CD14-positive monocyte (primary cell): Measurements from ENCODE around the gene MTRF1. TPM values are rescaled to one million over a fixed set of nuclear protein-coding genes. Genes with fewer than 3 reads are reported as not detected.

Experiments used
- DNase-seq, 3 donors: peaks; one replicate each; pipeline ENCODE4 v3.0.0-alpha.2; 2011 to 2022
- H2AFZ ChIP-seq: 2 replicates; pipeline ENCODE4 v1.6.0; 2012; ENCODE audit warnings: mild to moderate bottlenecking, low read depth, low read length, inconsistent platforms; ENCODE audit not compliant: insufficient read depth, poor library complexity, severe bottlenecking
- H3K27ac ChIP-seq, 2 donors: 1 replicate in 1 of 2; 2 replicates in 1 of 2; pipeline ENCODE4 v1.5.1; 2012 to 2013; ENCODE audit warnings: low read length in 2 of 2, control low read depth in 1 of 2, inconsistent platforms in 1 of 2, low read depth in 1 of 2, mild to moderate bottlenecking in 1 of 2
- H3K27me3 ChIP-seq, 2 donors: one replicate each; pipeline versions ENCODE4 v1.6.0 to v1.6.1; 2011 to 2013; ENCODE audit warnings: low read length in 2 of 2; ENCODE audit not compliant: control insufficient read depth in 2 of 2, insufficient read depth in 2 of 2
- H3K36me3 ChIP-seq, 2 donors: replicated peaks in 1 of 2; 1 replicate in 1 of 2; 2 replicates in 1 of 2; pipeline versions ENCODE4 v1.5.1 to v1.6.1; 2012 to 2013; ENCODE audit warnings: low read length in 2 of 2, control low read depth in 1 of 2, inconsistent platforms in 1 of 2, mild to moderate bottlenecking in 1 of 2; ENCODE audit not compliant: insufficient read depth in 2 of 2, control insufficient read depth in 1 of 2
- H3K4me1 ChIP-seq, 2 donors: 1 replicate in 1 of 2; 2 replicates in 1 of 2; pipeline versions ENCODE4 v1.5.1 to v1.6.1; 2012 to 2013; ENCODE audit warnings: low read length in 2 of 2, control low read depth in 1 of 2, inconsistent platforms in 1 of 2, mild to moderate bottlenecking in 1 of 2, moderate library complexity in 1 of 2; ENCODE audit not compliant: insufficient read depth in 2 of 2, control insufficient read depth in 1 of 2
- H3K4me2 ChIP-seq: replicated peaks from 2 replicates; pipeline ENCODE3; 2012; ENCODE audit warnings: low read length, moderate library complexity, mild to moderate bottlenecking; ENCODE audit not compliant: poor library complexity, severe bottlenecking; ENCODE audit errors: extremely low read depth
- H3K4me3 ChIP-seq, 3 experiments: fragments of 200-600 bp in 1 of 3; sonication (generic) in 1 of 3; replicated peaks in 1 of 3; 1 replicate in 2 of 3; 2 replicates in 1 of 3; pipeline ENCODE4 v1.5.1; 2011 to 2013; ENCODE audit warnings: low read length in 3 of 3, mild to moderate bottlenecking in 3 of 3, control low read depth in 2 of 3, low read depth in 2 of 3, inconsistent platforms in 1 of 3, moderate library complexity in 1 of 3
- H3K79me2 ChIP-seq: 2 replicates; pipeline ENCODE4 v1.6.0; 2012; ENCODE audit warnings: mild to moderate bottlenecking, control low read depth, inconsistent platforms, low read length, moderate library complexity; ENCODE audit not compliant: insufficient read depth
- H3K9ac ChIP-seq: 2 replicates; pipeline ENCODE4 v1.6.0; 2017; ENCODE audit warnings: low read length, mild to moderate bottlenecking; ENCODE audit not compliant: insufficient read depth, poor library complexity, severe bottlenecking
- H3K9me3 ChIP-seq, 2 donors: replicated peaks in 1 of 2; 1 replicate in 1 of 2; 2 replicates in 1 of 2; pipeline versions ENCODE4 v1.5.1 to v1.6.1; 2012 to 2013; ENCODE audit warnings: low read length in 2 of 2, control low read depth in 1 of 2; ENCODE audit not compliant: control insufficient read depth in 1 of 2, insufficient read depth in 1 of 2
- H4K20me1 ChIP-seq: 2 replicates; pipeline ENCODE4 v1.6.0; 2012; ENCODE audit warnings: mild to moderate bottlenecking, low read length, control low read depth, moderate library complexity; ENCODE audit not compliant: insufficient read depth
- H3K27ac Mint-ChIP-seq, 7 donors: one replicate each; pipeline ENCODE4 v1.8.0; 2020; ENCODE audit warnings: mild to moderate bottlenecking in 7 of 7, mixed read lengths in 7 of 7, moderate library complexity in 6 of 7, inconsistent platforms in 2 of 7
- H3K27me3 Mint-ChIP-seq, 3 donors: one replicate each; pipeline ENCODE4 v1.8.0; 2021 to 2022; ENCODE audit warnings: low read depth in 3 of 3, mild to moderate bottlenecking in 3 of 3, mixed read lengths in 3 of 3, moderate library complexity in 3 of 3, inconsistent platforms in 1 of 3
- H3K36me3 Mint-ChIP-seq, 2 donors: one replicate each; pipeline ENCODE4 v1.8.0; 2020; ENCODE audit warnings: mixed read lengths in 2 of 2, inconsistent platforms in 1 of 2, mild to moderate bottlenecking in 1 of 2
- H3K4me1 Mint-ChIP-seq: one replicate; pipeline ENCODE4 v1.8.0; 2020; ENCODE audit warnings: mild to moderate bottlenecking, mixed read lengths
- H3K4me3 Mint-ChIP-seq, 2 donors: one replicate each; pipeline ENCODE4 v1.8.0; 2020; ENCODE audit warnings: mild to moderate bottlenecking in 2 of 2, mixed read lengths in 2 of 2, moderate library complexity in 1 of 2
- H3K9me3 Mint-ChIP-seq, 7 donors: one replicate each; pipeline ENCODE4 v1.8.0; 2020 to 2022; ENCODE audit warnings: mixed read lengths in 7 of 7, mild to moderate bottlenecking in 6 of 7, moderate library complexity in 6 of 7, inconsistent platforms in 2 of 7
- WGBS: methylation state at CpG from one replicate; pipeline ENCODE4 v1.1.5; 2013; ENCODE audit warnings: missing lambda C conversion rate; ENCODE audit not compliant: insufficient coverage; 5-methylcytosine and 5-hydroxymethylcytosine counted together
- intact Hi-C, 2 donors: fragments of 100-400 bp; cut with micrococcal nuclease; formaldehyde crosslinking; loops; one replicate each; pipeline versions ENCODE4 v1.15.0 to v1.15.1; 2023
- polyA plus RNA-seq, 3 donors: library from polyadenylated mRNA; depleted of rRNA in 1 of 3; unstranded in 2 of 3; stranded (reverse) in 1 of 3; fragments of 300-500 nt in 2 of 3; fragments of >200 nt in 1 of 3; fragmentation: Illumina TruSeq in 2 of 3; gene quantifications; 1 replicate in 2 of 3; 2 replicates in 1 of 3; pipeline ENCODE4 v1.2.3, GENCODE V29; 2012 to 2021
- TF ChIP-seq, protein P1 (sequence below): fragments of 200-600 bp; IDR thresholded peaks from one replicate; pipeline ENCODE4 v1.8.0; 2022; ENCODE audit warnings: antibody characterized with exemption, mild to moderate bottlenecking

The MTRF1 gene
- polyA plus RNA-seq, 3 donors, result 4.0 to 17.2 (median 6.0) TPM

- no peak overlapping the region for H3K27ac Mint-ChIP-seq
- Histone ChIP-seq H3K4me1 (no peaks in the 10 kb centered on the region), H3K9me3 (peaks cover 6 to 8% of the 10 kb centered on the region in 2 donors), H3K4me2 (no peak overlapping the region), H3K4me3 (no peak overlapping the region), H3K79me2 (no peaks in the 10 kb centered on the region), H3K27me3 (no peaks in the 10 kb centered on the region), H4K20me1 (no peaks in the 10 kb centered on the region), H3K27ac (no peak overlapping the region), H3K9ac (no peak overlapping the region), H2AFZ (no peak overlapping the region), H3K36me3 (no peaks in the 10 kb centered on the region)
- intact Hi-C loops, result no loop called here
- TF ChIP-seq, protein P1, sequence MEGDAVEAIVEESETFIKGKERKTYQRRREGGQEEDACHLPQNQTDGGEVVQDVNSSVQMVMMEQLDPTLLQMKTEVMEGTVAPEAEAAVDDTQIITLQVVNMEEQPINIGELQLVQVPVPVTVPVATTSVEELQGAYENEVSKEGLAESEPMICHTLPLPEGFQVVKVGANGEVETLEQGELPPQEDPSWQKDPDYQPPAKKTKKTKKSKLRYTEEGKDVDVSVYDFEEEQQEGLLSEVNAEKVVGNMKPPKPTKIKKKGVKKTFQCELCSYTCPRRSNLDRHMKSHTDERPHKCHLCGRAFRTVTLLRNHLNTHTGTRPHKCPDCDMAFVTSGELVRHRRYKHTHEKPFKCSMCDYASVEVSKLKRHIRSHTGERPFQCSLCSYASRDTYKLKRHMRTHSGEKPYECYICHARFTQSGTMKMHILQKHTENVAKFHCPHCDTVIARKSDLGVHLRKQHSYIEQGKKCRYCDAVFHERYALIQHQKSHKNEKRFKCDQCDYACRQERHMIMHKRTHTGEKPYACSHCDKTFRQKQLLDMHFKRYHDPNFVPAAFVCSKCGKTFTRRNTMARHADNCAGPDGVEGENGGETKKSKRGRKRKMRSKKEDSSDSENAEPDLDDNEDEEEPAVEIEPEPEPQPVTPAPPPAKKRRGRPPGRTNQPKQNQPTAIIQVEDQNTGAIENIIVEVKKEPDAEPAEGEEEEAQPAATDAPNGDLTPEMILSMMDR, result no peak
- H3K4me1 Mint-ChIP-seq, result no peaks in the 10 kb centered on the region
- no peak for DNase-seq
- no peak overlapping the region for H3K4me3 Mint-ChIP-seq
- H3K9me3 Mint-ChIP-seq, result peaks cover 6 to 29% (median 15%) of the 10 kb centered on the region in 7 donors
- H3K27me3 Mint-ChIP-seq, result peaks cover 0 to 3% (median 0%) of the 10 kb centered on the region in 3 donors
- no peaks in the 10 kb centered on the region for H3K36me3 Mint-ChIP-seq
These were observed 56.9 kb downstream of the MTRF1 start for GRCh38 chr13:41206467-41206866.

DNA sequence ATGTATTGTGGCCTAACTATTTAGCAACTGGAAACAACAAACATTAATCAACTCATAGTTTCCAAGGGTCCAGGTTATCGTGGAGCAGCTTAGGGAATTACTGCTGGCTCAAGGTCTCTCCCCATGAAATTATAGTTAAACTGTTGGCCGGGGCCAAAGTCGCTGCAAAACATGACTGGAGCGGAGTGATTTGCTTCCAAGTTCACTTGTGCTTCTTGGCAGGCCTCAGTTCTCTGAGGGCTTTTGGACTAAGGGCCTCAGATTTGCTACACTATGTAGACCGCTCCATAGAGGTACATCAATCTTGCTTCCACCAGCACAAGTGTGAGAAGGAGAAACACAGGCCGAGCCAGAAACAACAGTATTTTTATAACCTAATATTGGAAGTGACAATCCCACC lies 59.6 kb downstream of the MTRF1 start:
- no peak overlapping the region for H3K27ac ChIP-seq
- H3K9me3 Mint-ChIP-seq, result peaks cover 0 to 8% (median 4%) of the 10 kb centered on the region in 7 donors
- H3K4me3 ChIP-seq, result no peak overlapping the region
- H3K27me3 Mint-ChIP-seq, result peaks cover 0 to 1% (median 0%) of the 10 kb centered on the region in 3 donors
- H3K36me3 Mint-ChIP-seq, result no peaks in the 10 kb centered on the region
- no peaks in the 10 kb centered on the region for H3K9me3 ChIP-seq
- intact Hi-C loops, result no loop called here
- no peaks in the 10 kb centered on the region for H4K20me1 ChIP-seq
- TF ChIP-seq, protein P1, result no peak
- no peak overlapping the region for H3K27ac Mint-ChIP-seq
- 92% methylated on average over 4 of the region's 6 CpGs for WGBS
- H3K79me2 ChIP-seq, result no peaks in the 10 kb centered on the region
- no peak for DNase-seq
- H3K27me3 ChIP-seq, result no peaks in the 10 kb centered on the region
- no peak overlapping the region for H3K9ac ChIP-seq
- H2AFZ ChIP-seq, result no peak overlapping the region
- peaks cover 3% of the 10 kb centered on the region for H3K4me1 Mint-ChIP-seq
- H3K36me3 ChIP-seq, result no peaks in the 10 kb centered on the region
- H3K4me2 ChIP-seq, result no peak overlapping the region
- H3K4me3 Mint-ChIP-seq, result no peak overlapping the region
- no peaks in the 10 kb centered on the region for H3K4me1 ChIP-seq
